Mesodermal cell (in vitro differentiated cells): Measurements from ENCODE around the gene PCID2. TPM values are rescaled to one million over a fixed set of nuclear protein-coding genes. Genes with fewer than 3 reads are reported as not detected.
"Not testable (repeated sequence)": the region's sequence is repeated elsewhere in the genome, so short reads cannot be mapped to it uniquely, and the experiment has no call there.

Experiments used
- H3K27ac ChIP-seq: 2 replicates; pipeline ENCODE4 v1.7.0; 2013; ENCODE audit warnings: mild to moderate bottlenecking, low read depth, low read length, moderate library complexity; ENCODE audit not compliant: severe bottlenecking
- H3K36me3 ChIP-seq: 2 replicates; pipeline ENCODE4 v1.7.1; 2013; ENCODE audit warnings: mild to moderate bottlenecking, low read length, moderate library complexity; ENCODE audit not compliant: control insufficient read depth, insufficient read depth
- H3K4me1 ChIP-seq: one replicate; pipeline ENCODE4 v1.7.1; 2013; ENCODE audit warnings: mild to moderate bottlenecking, low read length; ENCODE audit not compliant: insufficient read depth, control insufficient read depth, poor library complexity, severe bottlenecking
- H3K4me3 ChIP-seq: 2 replicates; pipeline ENCODE4 v1.7.0; 2013; ENCODE audit warnings: low read length, control low read depth, mild to moderate bottlenecking; ENCODE audit not compliant: insufficient read depth, poor library complexity, severe bottlenecking; ENCODE audit errors: extremely low read depth
- H3K9me3 ChIP-seq: 2 replicates; pipeline ENCODE4 v1.7.1; 2013; ENCODE audit warnings: mild to moderate bottlenecking, low read length, moderate library complexity; ENCODE audit not compliant: control insufficient read depth
- WGBS, 2 experiments: methylation state at CpG; one replicate each; pipeline ENCODE4 v1.1.5; 2013; ENCODE audit warnings: missing lambda C conversion rate in 2 of 2; ENCODE audit not compliant: insufficient coverage in 2 of 2; 5-methylcytosine and 5-hydroxymethylcytosine counted together
- polyA plus RNA-seq, 2 experiments: library from polyadenylated mRNA; stranded (reverse); fragments of 50-300 nt; gene quantifications; one replicate each; pipeline ENCODE4 v1.2.3, GENCODE V29; 2013

The PCID2 gene
- 46.9 TPM for polyA plus RNA-seq (2013, experiment 1 of 2)
- polyA plus RNA-seq (2013, experiment 2 of 2) = 47.9 TPM

DNA sequence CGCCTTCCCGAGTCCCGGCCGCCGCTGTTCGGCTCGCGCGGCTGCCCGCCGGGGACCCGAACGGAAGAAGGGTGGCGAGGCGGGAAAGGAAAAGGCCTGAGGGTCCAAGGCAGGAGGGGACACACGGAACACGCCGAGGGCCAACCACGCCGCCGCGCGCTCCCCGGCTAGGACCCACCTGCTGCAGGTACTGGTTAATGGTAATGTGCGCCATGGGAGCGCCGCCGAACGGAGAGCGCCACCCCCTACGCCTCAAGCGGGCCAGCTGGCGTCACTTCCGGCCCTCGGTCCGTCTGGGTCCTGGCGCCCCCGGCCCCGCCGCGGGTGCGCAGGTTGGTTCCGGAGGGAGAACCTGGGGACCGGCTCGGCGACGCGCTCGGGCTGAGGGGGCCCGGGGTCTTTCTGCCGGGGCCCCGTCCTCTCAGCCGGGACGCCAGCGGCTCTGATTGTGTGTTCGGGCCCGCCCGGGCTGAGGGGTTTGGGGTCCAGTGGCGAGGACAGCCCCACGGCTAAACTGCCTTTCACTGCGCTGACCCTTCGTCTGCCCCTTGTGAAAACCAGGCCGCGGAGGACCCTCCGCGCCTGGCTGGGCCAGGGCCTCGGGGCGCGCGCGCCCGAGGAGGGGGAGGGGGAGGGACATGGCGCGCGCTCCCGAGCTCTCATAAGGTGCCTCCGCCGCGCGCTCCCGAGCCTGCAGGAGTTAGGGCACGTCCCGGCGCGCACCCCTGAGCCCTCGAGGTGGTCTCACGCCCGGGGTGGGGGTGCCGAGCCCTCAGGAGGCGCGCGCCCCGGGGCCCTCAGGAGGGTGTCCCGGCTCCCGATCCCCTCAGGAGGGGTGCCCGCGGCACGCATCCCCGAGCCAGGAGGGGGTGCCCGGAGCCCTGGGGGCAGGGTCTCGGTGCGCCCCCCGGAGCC, at the start of gene PCID2:
Gene PCID2 (minus strand): TSS at position 249 of the 915 bp plus-strand sequence. CDS start 35 bp downstream, at position 214.
- Histone ChIP-seq H3K27ac (peak within 1 kb of the TSS; percentile 98), H3K4me3 (peak within 1 kb of the TSS; percentile 80), H3K4me1 (peaks cover 24% of the 10 kb centered on the region), H3K9me3 (no peaks in the 10 kb centered on the region), H3K36me3 (peaks cover 49% of the 10 kb centered on the region)
- 0 to 1% methylated on average over 65 to 93 of the region's 103 CpGs for WGBS, 2 experiments

- not testable (repeated sequence) for H3K4me3 ChIP-seq, H3K27ac ChIP-seq, H3K4me1 ChIP-seq, H3K9me3 ChIP-seq
- 96% methylated on average over 5 of the region's 6 CpGs; no CpG with 5 or more reads in 1 of the 2 experiments for WGBS, 2 experiments
- H3K36me3 ChIP-seq = peaks cover 92% of the 10 kb centered on the region
These were observed 49.4 kb upstream of the PCID2 start for GRCh38 chr13:113257908-113258307.

DNA sequence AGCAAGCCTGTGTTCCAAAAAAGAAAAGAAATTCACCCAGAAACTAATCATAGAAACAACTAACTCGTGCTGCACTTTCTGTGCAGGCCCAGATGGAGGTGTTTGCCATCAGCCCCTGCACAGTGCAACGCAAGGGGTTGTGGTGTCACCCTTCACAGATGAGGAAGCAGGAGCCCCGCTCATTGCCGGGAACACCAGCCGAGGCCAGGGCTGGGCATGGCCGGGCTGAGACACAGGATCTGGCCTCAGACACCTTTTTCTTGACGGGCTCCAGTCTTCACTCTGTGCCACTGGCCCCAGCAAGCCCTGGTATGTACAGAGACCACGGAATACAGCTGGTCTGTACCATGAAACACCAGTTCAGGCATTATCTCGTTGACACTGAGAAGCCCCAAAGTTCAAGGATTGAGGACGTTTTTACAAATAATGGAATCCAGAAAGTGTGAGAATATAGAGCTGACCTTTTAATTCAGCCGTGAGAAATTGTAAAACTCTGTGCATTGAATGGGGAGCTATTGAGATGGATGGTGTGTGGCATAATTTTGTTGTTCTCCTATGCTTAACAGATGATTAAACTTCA, 44.1 kb upstream of the PCID2 start:
- Histone ChIP-seq H3K4me3 (no peak overlapping the region), H3K4me1 (no peaks in the 10 kb centered on the region), H3K27ac (no peak overlapping the region), H3K36me3 (peaks cover 97% of the 10 kb centered on the region), H3K9me3 (no peaks in the 10 kb centered on the region)
- WGBS, 2 experiments = 95 to 97% methylated on average over 11 of the region's 11 CpGs

- WGBS, 2 experiments = 93 to 97% methylated on average over 3 to 4 of the region's 10 CpGs
- Histone ChIP-seq H3K9me3 (no peaks in the 10 kb centered on the region), H3K27ac (no peak overlapping the region), H3K36me3 (peaks cover 98% of the 10 kb centered on the region), H3K4me3 (no peak overlapping the region), H3K4me1 (no peaks in the 10 kb centered on the region)
These were observed 37.7 kb upstream of the PCID2 start for GRCh38 chr13:113245849-113246796.

DNA sequence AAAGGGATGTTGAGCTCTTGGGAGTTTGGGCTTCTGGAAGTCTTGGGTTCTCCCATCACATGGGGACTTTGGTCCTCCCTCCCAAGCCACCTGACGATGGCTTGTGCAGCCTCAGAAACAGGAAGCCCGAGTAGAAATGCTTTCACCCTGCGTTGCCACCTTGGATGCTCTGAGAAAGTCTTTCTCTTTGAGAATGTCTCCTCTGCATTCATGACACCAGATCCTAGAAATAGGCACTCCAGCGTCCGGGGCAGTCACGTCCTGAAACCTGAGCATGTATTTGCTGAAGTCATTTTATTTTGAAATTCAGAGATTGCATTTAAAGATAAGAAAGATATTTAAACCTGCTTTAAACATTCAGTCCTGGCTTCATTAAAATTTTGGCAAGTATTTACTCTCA, 35.4 kb upstream of the PCID2 start:
- peaks cover 97% of the 10 kb centered on the region for H3K36me3 ChIP-seq
- H3K9me3 ChIP-seq = no peaks in the 10 kb centered on the region
- no peaks in the 10 kb centered on the region for H3K4me1 ChIP-seq
- no peak overlapping the region for H3K4me3 ChIP-seq
- 87 to 100% methylated on average over 2 to 3 of the region's 6 CpGs for WGBS, 2 experiments
- H3K27ac ChIP-seq = no peak overlapping the region

GRCh38 chr13:113241623-113242022, 33.2 kb upstream of the PCID2 start:
- H3K36me3 ChIP-seq = peaks cover 94% of the 10 kb centered on the region
- H3K4me3 ChIP-seq, H3K9me3 ChIP-seq, H3K4me1 ChIP-seq, H3K27ac ChIP-seq: not testable (repeated sequence)
- WGBS, 2 experiments = 86 to 100% methylated on average over 1 to 3 of the region's 8 CpGs

GRCh38 chr13:113239986-113240385, 31.5 kb upstream of the PCID2 start:
- Histone ChIP-seq H3K36me3 (peaks cover 90% of the 10 kb centered on the region), H3K9me3 (no peaks in the 10 kb centered on the region), H3K4me3 (no peak overlapping the region), H3K4me1 (no peaks in the 10 kb centered on the region), H3K27ac (no peak overlapping the region)
- 94% methylated on average over 6 of the region's 6 CpGs for WGBS, 2 experiments

DNA sequence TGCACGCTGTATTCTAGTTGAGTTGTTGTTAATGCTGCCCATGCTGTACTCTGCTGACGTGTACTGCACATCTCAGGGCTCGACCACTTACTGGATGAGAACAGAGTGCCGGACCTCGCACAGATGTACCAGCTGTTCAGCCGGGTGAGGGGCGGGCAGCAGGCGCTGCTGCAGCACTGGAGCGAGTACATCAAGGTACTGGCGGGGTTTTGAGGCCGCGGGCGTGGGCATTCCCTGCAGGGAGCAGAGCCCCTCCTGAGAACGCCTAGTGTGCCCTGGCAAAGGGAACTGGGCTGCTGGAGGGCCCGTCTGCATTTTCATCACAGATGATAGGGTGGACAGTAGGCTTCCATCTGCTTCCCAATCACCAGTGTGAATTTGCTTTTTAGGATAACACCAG, 30.9 kb upstream of the PCID2 start:
- peaks cover 90% of the 10 kb centered on the region for H3K36me3 ChIP-seq
- H3K9me3 ChIP-seq = no peaks in the 10 kb centered on the region
- no peak overlapping the region for H3K27ac ChIP-seq
- H3K4me3 ChIP-seq = no peak overlapping the region
- H3K4me1 ChIP-seq = no peaks in the 10 kb centered on the region
- WGBS, 2 experiments = 97 to 100% methylated on average over 15 of the region's 15 CpGs

GRCh38 chr13:113238536-113238935, 30.1 kb upstream of the PCID2 start:
- Histone ChIP-seq H3K36me3 (peaks cover 90% of the 10 kb centered on the region), H3K4me1 (no peaks in the 10 kb centered on the region), H3K27ac (no peak overlapping the region), H3K9me3 (no peaks in the 10 kb centered on the region), H3K4me3 (no peak overlapping the region)
- WGBS, 2 experiments = 91 to 100% methylated on average over 3 of the region's 4 CpGs

DNA sequence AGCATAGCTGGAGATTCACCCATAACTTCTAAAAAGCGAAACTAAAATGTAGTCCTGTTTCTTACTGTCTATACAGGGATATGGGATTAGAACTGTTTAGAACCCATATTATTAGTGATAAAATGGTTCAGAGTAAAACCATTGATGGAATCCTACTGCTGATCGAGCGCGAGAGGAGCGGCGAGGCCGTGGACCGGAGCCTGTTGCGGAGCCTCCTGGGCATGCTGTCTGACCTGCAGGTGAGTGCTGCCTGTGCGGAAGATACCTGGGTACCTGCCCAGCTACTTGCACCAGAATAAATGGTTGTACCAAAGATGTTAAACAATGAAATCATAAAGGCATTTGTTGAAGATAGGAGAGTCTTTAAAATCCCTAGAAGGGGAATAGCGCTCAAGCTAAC, 24.6 kb upstream of the PCID2 start:
- Histone ChIP-seq H3K4me1 (no peaks in the 10 kb centered on the region), H3K4me3 (no peak overlapping the region), H3K9me3 (no peaks in the 10 kb centered on the region), H3K27ac (no peak overlapping the region), H3K36me3 (peaks cover 85% of the 10 kb centered on the region)
- WGBS, 2 experiments = 96 to 98% methylated on average over 9 to 10 of the region's 11 CpGs
